Ishikawa (cell line): ENCODE measurements around the gene IL2RA.

ENCODE experiments used
- CEBPB ChIP-seq: IDR thresholded peaks from 2 replicates; pipeline ENCODE4 v1.6.1; 2012
- CREB1 ChIP-seq: IDR thresholded peaks from 2 replicates; pipeline ENCODE4 v1.6.1; 2012; ENCODE audit warnings: low read depth
- EGR1 ChIP-seq: IDR thresholded peaks from 2 replicates; pipeline ENCODE4 v1.6.1; 2012
- EP300 ChIP-seq: IDR thresholded peaks from 2 replicates; pipeline ENCODE4 v1.6.1; 2012; ENCODE audit warnings: borderline replicate concordance
- FOXM1 ChIP-seq: IDR thresholded peaks from 2 replicates; pipeline ENCODE4 v1.6.1; 2012; ENCODE audit warnings: low read depth, borderline replicate concordance
- NFIC ChIP-seq: IDR thresholded peaks from 2 replicates; pipeline ENCODE4 v1.6.1; 2012
- RAD21 ChIP-seq: IDR thresholded peaks from 2 replicates; pipeline ENCODE4 v1.6.1; 2012; ENCODE audit warnings: low read depth
- TAF1 ChIP-seq: IDR thresholded peaks from 2 replicates; pipeline ENCODE4 v1.6.1; 2012; ENCODE audit warnings: low read depth, mild to moderate bottlenecking
- TCF12 ChIP-seq: IDR thresholded peaks from 2 replicates; pipeline ENCODE4 v1.6.1; 2012; ENCODE audit warnings: low read depth
- TEAD4 ChIP-seq: IDR thresholded peaks from 2 replicates; pipeline ENCODE4 v1.6.1; 2012
- YY1 ChIP-seq: IDR thresholded peaks from 2 replicates; pipeline ENCODE4 v1.6.1; 2012; ENCODE audit warnings: low read depth
- ZBTB7A ChIP-seq: IDR thresholded peaks from 2 replicates; pipeline ENCODE4 v1.6.1; 2012; ENCODE audit warnings: low read depth
- TF ChIP-seq, protein P1 (sequence below): IDR thresholded peaks from 2 replicates; pipeline ENCODE4 v1.6.1; 2012
- TF ChIP-seq, protein P2 (sequence below): IDR thresholded peaks from 2 replicates; pipeline ENCODE4 v1.6.1; 2012; ENCODE audit warnings: low read depth, mild to moderate bottlenecking

DNA sequence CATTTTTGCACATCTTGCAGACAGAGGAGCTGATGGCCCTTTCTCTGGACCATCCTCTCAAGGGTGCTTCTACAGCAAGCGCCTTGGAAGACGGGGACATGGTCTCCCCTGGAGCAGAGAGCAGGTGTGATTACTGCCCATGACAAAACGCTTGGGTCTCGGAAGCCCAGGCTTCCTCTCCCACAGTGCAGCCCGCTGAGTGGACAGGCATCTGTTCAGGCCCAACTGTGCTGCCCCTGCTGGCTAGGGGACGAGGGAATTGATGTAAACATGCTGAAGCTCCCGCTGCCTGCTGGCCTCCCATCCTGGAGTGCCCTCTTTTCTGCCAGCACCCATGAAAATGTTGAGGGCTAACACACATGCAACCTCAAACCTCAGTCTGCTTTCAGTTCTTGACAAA, 99.1 kb downstream of the IL2RA start:
- TF ChIP-seq, protein P1, sequence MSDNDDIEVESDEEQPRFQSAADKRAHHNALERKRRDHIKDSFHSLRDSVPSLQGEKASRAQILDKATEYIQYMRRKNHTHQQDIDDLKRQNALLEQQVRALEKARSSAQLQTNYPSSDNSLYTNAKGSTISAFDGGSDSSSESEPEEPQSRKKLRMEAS: no peak
- TF ChIP-seq EGR1 (no peak), EP300 (no peak), RAD21 (no peak), FOXM1 (no peak), TCF12 (no peak), CEBPB (no peak), ZBTB7A (no peak), NFIC (no peak), TEAD4 (no peak), YY1 (no peak), TAF1 (no peak), CREB1 (no peak)
- TF ChIP-seq, protein P2, sequence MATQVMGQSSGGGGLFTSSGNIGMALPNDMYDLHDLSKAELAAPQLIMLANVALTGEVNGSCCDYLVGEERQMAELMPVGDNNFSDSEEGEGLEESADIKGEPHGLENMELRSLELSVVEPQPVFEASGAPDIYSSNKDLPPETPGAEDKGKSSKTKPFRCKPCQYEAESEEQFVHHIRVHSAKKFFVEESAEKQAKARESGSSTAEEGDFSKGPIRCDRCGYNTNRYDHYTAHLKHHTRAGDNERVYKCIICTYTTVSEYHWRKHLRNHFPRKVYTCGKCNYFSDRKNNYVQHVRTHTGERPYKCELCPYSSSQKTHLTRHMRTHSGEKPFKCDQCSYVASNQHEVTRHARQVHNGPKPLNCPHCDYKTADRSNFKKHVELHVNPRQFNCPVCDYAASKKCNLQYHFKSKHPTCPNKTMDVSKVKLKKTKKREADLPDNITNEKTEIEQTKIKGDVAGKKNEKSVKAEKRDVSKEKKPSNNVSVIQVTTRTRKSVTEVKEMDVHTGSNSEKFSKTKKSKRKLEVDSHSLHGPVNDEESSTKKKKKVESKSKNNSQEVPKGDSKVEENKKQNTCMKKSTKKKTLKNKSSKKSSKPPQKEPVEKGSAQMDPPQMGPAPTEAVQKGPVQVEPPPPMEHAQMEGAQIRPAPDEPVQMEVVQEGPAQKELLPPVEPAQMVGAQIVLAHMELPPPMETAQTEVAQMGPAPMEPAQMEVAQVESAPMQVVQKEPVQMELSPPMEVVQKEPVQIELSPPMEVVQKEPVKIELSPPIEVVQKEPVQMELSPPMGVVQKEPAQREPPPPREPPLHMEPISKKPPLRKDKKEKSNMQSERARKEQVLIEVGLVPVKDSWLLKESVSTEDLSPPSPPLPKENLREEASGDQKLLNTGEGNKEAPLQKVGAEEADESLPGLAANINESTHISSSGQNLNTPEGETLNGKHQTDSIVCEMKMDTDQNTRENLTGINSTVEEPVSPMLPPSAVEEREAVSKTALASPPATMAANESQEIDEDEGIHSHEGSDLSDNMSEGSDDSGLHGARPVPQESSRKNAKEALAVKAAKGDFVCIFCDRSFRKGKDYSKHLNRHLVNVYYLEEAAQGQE: no peak
